ENCODE data around the gene CER1. TPM values are rescaled to one million over a fixed set of nuclear protein-coding genes. Genes with fewer than 3 reads are reported as not detected.

CER1 gene
- total RNA-seq, 4 donors from 2014 or later, result 1.5 TPM; not detected in 3

DNA sequence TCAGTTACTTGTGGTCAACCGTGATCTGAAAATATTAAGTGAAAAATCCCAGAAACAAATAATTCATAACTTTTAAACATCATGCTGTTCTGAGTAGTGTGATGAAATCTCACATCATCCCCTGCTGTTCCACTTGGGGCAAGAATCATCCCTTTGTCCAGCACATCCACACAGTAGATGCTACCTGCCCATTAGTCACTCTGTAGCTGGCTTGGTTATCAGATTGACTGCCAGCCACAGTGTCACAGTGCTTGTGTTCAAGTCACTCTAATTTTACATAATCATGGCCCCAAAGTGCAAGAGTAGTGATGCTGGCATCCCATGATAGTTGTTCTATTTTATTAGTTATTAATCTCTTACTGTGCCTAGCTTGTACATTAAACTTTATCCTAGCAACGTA lies 39.1 kb upstream of the CER1 start:
- H3K4me1 ChIP-seq, result no peaks in the 10 kb centered on the region
- H3K27me3 ChIP-seq, result no peaks in the 10 kb centered on the region
- H3K9me3 ChIP-seq, result no peaks in the 10 kb centered on the region
- TF ChIP-seq EP300 (IDR thresholded peaks at IDR 0.05), result no peak
- TF ChIP-seq, protein P1, sequence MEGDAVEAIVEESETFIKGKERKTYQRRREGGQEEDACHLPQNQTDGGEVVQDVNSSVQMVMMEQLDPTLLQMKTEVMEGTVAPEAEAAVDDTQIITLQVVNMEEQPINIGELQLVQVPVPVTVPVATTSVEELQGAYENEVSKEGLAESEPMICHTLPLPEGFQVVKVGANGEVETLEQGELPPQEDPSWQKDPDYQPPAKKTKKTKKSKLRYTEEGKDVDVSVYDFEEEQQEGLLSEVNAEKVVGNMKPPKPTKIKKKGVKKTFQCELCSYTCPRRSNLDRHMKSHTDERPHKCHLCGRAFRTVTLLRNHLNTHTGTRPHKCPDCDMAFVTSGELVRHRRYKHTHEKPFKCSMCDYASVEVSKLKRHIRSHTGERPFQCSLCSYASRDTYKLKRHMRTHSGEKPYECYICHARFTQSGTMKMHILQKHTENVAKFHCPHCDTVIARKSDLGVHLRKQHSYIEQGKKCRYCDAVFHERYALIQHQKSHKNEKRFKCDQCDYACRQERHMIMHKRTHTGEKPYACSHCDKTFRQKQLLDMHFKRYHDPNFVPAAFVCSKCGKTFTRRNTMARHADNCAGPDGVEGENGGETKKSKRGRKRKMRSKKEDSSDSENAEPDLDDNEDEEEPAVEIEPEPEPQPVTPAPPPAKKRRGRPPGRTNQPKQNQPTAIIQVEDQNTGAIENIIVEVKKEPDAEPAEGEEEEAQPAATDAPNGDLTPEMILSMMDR (IDR thresholded peaks at IDR 0.05), result no peak
- TF ChIP-seq POLR2A (IDR thresholded peaks at IDR 0.05), result no peak
- H3K27ac ChIP-seq, result no peak overlapping the region
- no peak overlapping the region for H3K4me3 ChIP-seq
- WGBS, 2 donors, result 89 to 90% methylated on average over 2 of the region's 2 CpGs
- H3K36me3 ChIP-seq, result no peaks in the 10 kb centered on the region
- no peak for DNase-seq (ENCODE audit: low spot score in 2 of 2)

DNA sequence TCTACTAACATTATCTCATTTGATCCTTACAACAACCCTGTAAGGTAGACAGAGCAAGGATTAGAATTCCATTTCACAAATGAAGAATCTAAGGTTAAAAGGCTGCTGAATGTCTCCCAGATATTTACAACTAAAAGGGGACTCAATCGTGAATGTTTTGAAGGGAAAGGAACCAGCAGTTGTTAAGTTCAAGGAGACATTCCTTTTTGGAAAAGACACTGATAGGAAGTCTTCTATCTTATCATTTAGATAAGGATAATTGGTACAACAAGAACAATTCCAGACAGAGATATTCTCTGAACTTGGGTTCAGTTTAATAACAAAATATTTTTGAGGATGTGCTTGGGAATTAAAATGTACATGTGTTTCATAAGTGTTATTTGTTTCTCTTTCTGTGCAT lies 37.5 kb upstream of the CER1 start:
- 0% methylated on average over 1 of the region's 1 CpG for WGBS, 2 donors
- no peaks in the 10 kb centered on the region for H3K27me3 ChIP-seq

DNA sequence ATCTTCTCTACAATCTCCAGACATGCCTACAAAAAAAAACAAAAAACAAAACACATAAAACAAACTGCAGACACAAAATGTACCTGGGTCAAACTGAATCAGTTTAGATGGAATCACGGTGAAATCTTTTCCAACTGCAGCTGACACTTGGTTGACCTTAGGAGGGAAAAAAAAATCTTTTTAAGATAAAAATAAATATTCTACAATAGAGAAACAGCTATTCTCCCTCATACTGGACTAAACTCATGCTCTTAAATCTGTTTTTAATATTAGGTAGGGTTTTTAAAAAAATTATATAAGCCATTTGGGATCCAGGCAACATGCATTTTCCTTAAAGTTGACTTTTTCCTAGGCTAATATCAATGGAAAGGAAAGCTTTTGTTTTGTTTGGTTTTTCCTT lies 33.8 kb upstream of the CER1 start:
- DNase-seq (ENCODE audit: low spot score in 2 of 2), result no peak
- Histone ChIP-seq H3K27me3 (no peaks in the 10 kb centered on the region), H3K4me3 (no peak overlapping the region), H3K4me1 (no peaks in the 10 kb centered on the region), H3K9me3 (no peaks in the 10 kb centered on the region), H3K27ac (no peak overlapping the region), H3K36me3 (no peaks in the 10 kb centered on the region)
- TF ChIP-seq POLR2A (IDR thresholded peaks at IDR 0.05) (no peak), EP300 (IDR thresholded peaks at IDR 0.05) (no peak)
- TF ChIP-seq, protein P1 (IDR thresholded peaks at IDR 0.05), result no peak
- WGBS, 2 donors, result 30 to 41% methylated on average over 1 of the region's 1 CpG

More for the DNA sequence above, 37.5 kb upstream of the CER1 start:
- Histone ChIP-seq H3K4me3 (no peak overlapping the region), H3K9me3 (no peaks in the 10 kb centered on the region), H3K4me1 (no peaks in the 10 kb centered on the region), H3K36me3 (no peaks in the 10 kb centered on the region), H3K27ac (no peak overlapping the region)
- TF ChIP-seq EP300 (IDR thresholded peaks at IDR 0.05) (no peak), POLR2A (IDR thresholded peaks at IDR 0.05) (no peak)
- TF ChIP-seq, protein P1 (IDR thresholded peaks at IDR 0.05), result no peak
- DNase-seq (ENCODE audit: low spot score in 2 of 2), result no peak

DNA sequence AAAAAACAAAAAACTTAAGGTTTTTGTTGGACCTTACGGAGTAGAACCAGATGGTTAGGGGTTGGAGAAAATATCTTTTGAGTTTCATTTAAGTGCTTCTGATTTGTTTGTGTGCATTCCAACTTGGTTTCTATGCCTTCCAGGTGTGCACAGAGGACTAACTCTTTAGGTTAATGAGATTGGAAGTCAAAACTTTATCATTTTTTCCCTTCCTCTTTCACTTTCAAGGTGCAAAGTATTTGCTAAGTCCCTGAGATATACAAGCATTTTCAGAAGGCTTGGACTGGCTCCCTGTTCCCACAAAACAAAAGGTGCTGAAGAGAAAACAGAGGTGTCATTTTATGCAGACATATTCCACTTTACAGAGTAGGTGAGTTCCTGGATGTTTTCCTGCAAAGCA lies 30.3 kb upstream of the CER1 start:
- H3K4me1 ChIP-seq, result no peaks in the 10 kb centered on the region
- H3K9me3 ChIP-seq, result no peaks in the 10 kb centered on the region
- H3K4me3 ChIP-seq, result no peak overlapping the region
- DNase-seq (ENCODE audit: low spot score in 2 of 2), result no peak
- no peaks in the 10 kb centered on the region for H3K36me3 ChIP-seq
- H3K27ac ChIP-seq, result no peak overlapping the region
- H3K27me3 ChIP-seq, result no peaks in the 10 kb centered on the region
- TF ChIP-seq, protein P1 (IDR thresholded peaks at IDR 0.05), result no peak
- TF ChIP-seq EP300 (IDR thresholded peaks at IDR 0.05), result no peak
- WGBS, 2 donors, result 93 to 98% methylated on average over 1 of the region's 1 CpG

DNA sequence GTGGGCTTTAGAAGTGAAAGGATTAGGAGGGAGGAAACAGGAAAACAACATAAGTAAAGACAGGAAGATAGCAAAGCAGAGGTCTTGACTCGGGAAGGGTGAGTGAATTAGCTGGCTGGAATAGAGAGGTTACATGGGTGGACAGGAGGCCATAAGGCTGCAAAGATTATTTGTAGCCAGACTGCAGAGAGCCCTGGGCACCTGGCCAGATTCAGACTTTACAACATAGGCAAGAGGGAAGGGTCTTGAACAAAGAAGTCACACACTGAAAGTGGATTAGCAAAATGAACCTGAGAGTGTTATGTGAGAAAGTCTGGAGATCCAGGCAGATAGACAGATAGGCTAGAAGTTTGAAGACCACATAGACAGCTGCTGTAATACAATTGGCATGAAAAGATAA lies 29.7 kb upstream of the CER1 start:
- 44 to 56% methylated on average over 1 of the region's 1 CpG for WGBS, 2 donors
- H3K27ac ChIP-seq, result no peak overlapping the region
- DNase-seq (ENCODE audit: low spot score in 2 of 2), result no peak
- no peaks in the 10 kb centered on the region for H3K4me1 ChIP-seq
- no peaks in the 10 kb centered on the region for H3K9me3 ChIP-seq
- no peaks in the 10 kb centered on the region for H3K27me3 ChIP-seq
- no peaks in the 10 kb centered on the region for H3K36me3 ChIP-seq
- H3K4me3 ChIP-seq, result no peak overlapping the region
- no peak for TF ChIP-seq EP300 (IDR thresholded peaks at IDR 0.05)
- no peak for TF ChIP-seq POLR2A (IDR thresholded peaks at IDR 0.05)
- TF ChIP-seq, protein P1 (IDR thresholded peaks at IDR 0.05), result no peak

Data from tibial nerve (tissue), 4 donors.